SK-N-SH (cell line): ENCODE measurements around the gene GPR39. TPM values are rescaled to one million over a fixed set of nuclear protein-coding genes. Genes with fewer than 3 reads are reported as not detected.

Experiments used
- CTCF ChIA-PET: fragments of 300-600, 350-600 bp; formaldehyde crosslinking; extraction: SDS; loops from one replicate; lab custom pipeline; 2021; lab: Yijun Ruan, JAX
- POLR2A ChIA-PET: fragments of 350-600 bp; sonication (Branson Sonifier 250); formaldehyde crosslinking; extraction: SDS; loops from one replicate; lab custom pipeline; 2020; ENCODE audit warnings: antibody characterized with exemption, inconsistent platforms; lab: Yijun Ruan, JAX
- DNase-seq: peaks from one replicate; pipeline ENCODE4 v3.0.0; 2012
- H2AFZ ChIP-seq: fragments of 200-600 bp; sonication (generic); 2 replicates; pipeline ENCODE4 v1.8.1; 2016; ENCODE audit warnings: antibody characterized with exemption, mild to moderate bottlenecking, low read depth
- H3F3A ChIP-seq: fragments of 200-600 bp; sonication (generic); replicated peaks from 2 replicates; pipeline ENCODE3; 2016; ENCODE audit warnings: antibody characterized with exemption, mild to moderate bottlenecking; ENCODE audit not compliant: insufficient read depth
- H3K27ac ChIP-seq, 2 experiments: fragments of 200-500 bp in 1 of 2; fragments of 200-600 bp in 1 of 2; sonication (Bioruptor generic) in 1 of 2; sonication (generic), shearing (Covaris generic) in 1 of 2; 2 replicates each; pipeline versions ENCODE4 v1.5.1 to v1.6.1; 2014 to 2016; ENCODE audit warnings: low read depth in 2 of 2, inconsistent platforms in 1 of 2, low read length in 1 of 2, mild to moderate bottlenecking in 1 of 2, mixed read lengths in 1 of 2
- H3K27me3 ChIP-seq: fragments of 200-600 bp; sonication (generic), shearing (Covaris generic); 2 replicates; pipeline ENCODE4 v1.6.1; 2016; ENCODE audit warnings: mixed run types; ENCODE audit not compliant: insufficient read depth
- H3K36me3 ChIP-seq, 2 experiments: fragments of 200-500 bp in 1 of 2; fragments of 200-600 bp in 1 of 2; sonication (Bioruptor generic) in 1 of 2; sonication (generic) in 1 of 2; replicated peaks in 1 of 2; 2 replicates each; pipeline versions ENCODE3 to v1.5.1; 2014 to 2016; ENCODE audit warnings: low read length in 1 of 2, mild to moderate bottlenecking in 1 of 2; ENCODE audit not compliant: insufficient read depth in 2 of 2, control insufficient read depth in 1 of 2
- H3K4me1 ChIP-seq, 2 experiments: fragments of 200-500 bp in 1 of 2; fragments of 200-600 bp in 1 of 2; sonication (Bioruptor generic) in 1 of 2; sonication (generic), shearing (Covaris generic) in 1 of 2; 2 replicates each; pipeline versions ENCODE4 v1.5.1 to v1.6.1; 2014 to 2016; ENCODE audit warnings: low read depth in 1 of 2, low read length in 1 of 2, mixed run types in 1 of 2; ENCODE audit not compliant: insufficient read depth in 2 of 2, control insufficient read depth in 1 of 2
- H3K4me2 ChIP-seq: fragments of 200-600 bp; sonication (generic), shearing (Covaris generic); 2 replicates; pipeline ENCODE4 v1.6.1; 2017; ENCODE audit warnings: mixed run types
- H3K4me3 ChIP-seq, 2 experiments: fragments of 200-500 bp in 1 of 2; fragments of 200-600 bp in 1 of 2; sonication (Bioruptor generic) in 1 of 2; sonication (generic), shearing (Covaris generic) in 1 of 2; 2 replicates each; pipeline versions ENCODE4 v1.5.1 to v1.8.1; 2014 to 2016; ENCODE audit warnings: low read depth in 2 of 2, inconsistent platforms in 1 of 2, low read length in 1 of 2, mild to moderate bottlenecking in 1 of 2, mixed read lengths in 1 of 2, moderate library complexity in 1 of 2
- H3K79me2 ChIP-seq: fragments of 200-600 bp; sonication (generic); 2 replicates; pipeline ENCODE4 v1.8.1; 2017; ENCODE audit warnings: mild to moderate bottlenecking; ENCODE audit not compliant: insufficient read depth
- H3K9ac ChIP-seq: fragments of 200-600 bp; sonication (generic); 2 replicates; pipeline ENCODE4 v1.6.1; 2017; ENCODE audit warnings: mixed run types
- H3K9me2 ChIP-seq: fragments of 200-600 bp; sonication (generic); 2 replicates; pipeline ENCODE4 v1.6.1; 2017; ENCODE audit warnings: mixed run types
- H3K9me3 ChIP-seq: fragments of 200-600 bp; sonication (generic); 2 replicates; pipeline ENCODE4 v1.6.1; 2017; ENCODE audit warnings: mixed run types, mild to moderate bottlenecking, moderate library complexity
- H4K20me1 ChIP-seq: fragments of 200-600 bp; sonication (generic); 2 replicates; pipeline ENCODE4 v1.6.1; 2017; ENCODE audit warnings: mild to moderate bottlenecking, mixed run types; ENCODE audit not compliant: insufficient read depth
- ELF1 ChIP-seq: IDR thresholded peaks from 2 replicates; pipeline ENCODE4 v1.4.0; 2012
- EP300 ChIP-seq, 2 experiments: IDR thresholded peaks; 2 replicates each; pipeline versions ENCODE4 v1.4.0 to v1.6.1; 2012; ENCODE audit warnings: borderline replicate concordance in 1 of 2, low read depth in 1 of 2, low read length in 1 of 2
- EZH2phosphoT487 ChIP-seq: fragments of 200-600 bp; sonication (generic); IDR thresholded peaks from 2 replicates; pipeline ENCODE4 v1.6.1; 2017; ENCODE audit warnings: low read depth, mixed run types, mild to moderate bottlenecking, antibody characterized with exemption, moderate library complexity, borderline replicate concordance
- FOSL2 ChIP-seq: IDR thresholded peaks from 2 replicates; pipeline ENCODE4 v1.4.0; 2012; ENCODE audit warnings: low read depth, mild to moderate bottlenecking, moderate library complexity, borderline replicate concordance
- MEF2A ChIP-seq: IDR thresholded peaks from 2 replicates; pipeline ENCODE4 v1.4.0; 2012; ENCODE audit warnings: low read depth, borderline replicate concordance
- RAD21 ChIP-seq: IDR thresholded peaks from 2 replicates; pipeline ENCODE4 v1.6.1; 2012; ENCODE audit warnings: mild to moderate bottlenecking, low read length
- REST ChIP-seq: IDR thresholded peaks from 2 replicates; pipeline ENCODE4 v1.6.1; 2012; ENCODE audit warnings: mild to moderate bottlenecking, low read depth, low read length, moderate library complexity
- RFX5 ChIP-seq: IDR thresholded peaks from 2 replicates; pipeline ENCODE4 v1.6.1; 2012; ENCODE audit warnings: mild to moderate bottlenecking, improper control_type of control experiment, low read length
- SIN3A ChIP-seq: IDR thresholded peaks from 2 replicates; pipeline ENCODE4 v1.6.1; 2012; ENCODE audit warnings: low read depth, mild to moderate bottlenecking, low read length, moderate library complexity, borderline replicate concordance
- SMC3 ChIP-seq: IDR thresholded peaks from 2 replicates; pipeline ENCODE4 v1.6.1; 2012; ENCODE audit warnings: low read depth, low read length, improper control_type of control experiment
- TEAD4 ChIP-seq: IDR thresholded peaks from 2 replicates; pipeline ENCODE4 v1.4.0; 2012; ENCODE audit warnings: mild to moderate bottlenecking, borderline replicate concordance; ENCODE audit not compliant: insufficient read depth
- YY1 ChIP-seq: IDR thresholded peaks from 2 replicates; pipeline ENCODE4 v1.4.0; 2012; ENCODE audit warnings: low read depth, mild to moderate bottlenecking
- WGBS: methylation state at CpG from one replicate; pipeline ENCODE4 v1.1.6; 2017; ENCODE audit warnings: low lambda C conversion rate; 5-methylcytosine and 5-hydroxymethylcytosine counted together
- polyA plus RNA-seq, 3 experiments: library from polyadenylated mRNA; depleted of rRNA; stranded (reverse); fragments of >200 nt; gene quantifications; 2 replicates each; pipeline ENCODE4 v1.2.3, GENCODE V29; 2012

Gene GPR39
- polyA plus RNA-seq, 1 of the 3 experiments (the other 2 are of a cell fraction) = 2.3 TPM

DNA sequence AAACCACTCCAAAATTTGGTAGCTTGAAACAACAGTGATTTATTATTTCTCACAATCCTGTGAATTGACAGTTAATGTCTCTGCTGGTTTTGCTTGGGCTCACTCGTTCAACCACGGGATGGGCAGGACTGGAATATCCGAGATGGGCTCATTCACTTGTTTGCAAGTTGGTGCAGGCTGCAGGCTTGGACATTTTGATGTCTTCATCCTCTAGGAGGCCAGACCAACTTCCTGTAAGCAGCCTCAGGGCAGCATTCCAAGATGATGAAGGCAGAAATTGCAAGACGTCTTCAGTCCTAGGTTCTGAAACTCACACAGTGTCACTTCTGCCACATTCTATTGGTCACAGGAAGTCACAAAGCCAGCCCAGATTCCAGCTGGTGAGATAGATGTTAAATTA lies 47.1 kb downstream of the GPR39 start (continued):
- TF ChIP-seq REST (no peak), YY1 (no peak), SMC3 (no peak), EZH2phosphoT487 (no peak), ELF1 (no peak)
- TF ChIP-seq, all 33 proteins: peak for 0

DNA sequence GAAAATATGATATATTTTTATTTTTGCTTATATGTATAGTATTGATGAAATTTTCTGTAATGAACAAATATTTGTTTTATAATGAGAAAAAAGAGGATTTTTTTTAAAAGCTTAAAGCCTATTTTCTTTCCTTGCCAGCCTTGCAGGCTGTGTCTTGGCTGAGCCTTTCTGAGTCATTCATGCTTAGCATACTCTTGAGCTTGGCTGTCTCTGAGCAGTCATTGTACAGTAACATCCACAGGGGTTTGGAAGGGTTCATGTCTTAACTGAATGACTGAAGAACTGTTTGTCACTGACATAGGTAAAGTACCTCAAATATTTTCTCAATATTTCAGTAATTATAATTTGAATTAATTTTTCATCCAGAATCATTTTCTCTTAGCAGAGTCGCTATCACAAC lies 49.3 kb downstream of the GPR39 start:
- Histone ChIP-seq H3K79me2 (no peaks in the 10 kb centered on the region), H4K20me1 (no peaks in the 10 kb centered on the region), H3K9me3 (no peaks in the 10 kb centered on the region; the same call in 1 of the 2 replicates), H3K4me2 (no peak overlapping the region), H3K4me1 (no peaks in the 10 kb centered on the region), H2AFZ (no peak overlapping the region), H3K9ac (no peak overlapping the region), H3K27me3 (no peaks in the 10 kb centered on the region), H3F3A (no peaks in the 10 kb centered on the region), H3K27ac (no peak overlapping the region), H3K9me2 (no peaks in the 10 kb centered on the region), H3K4me3 (no peak overlapping the region), H3K36me3 (no peaks in the 10 kb centered on the region)
- ChIA-PET CTCF (interaction anchor here (0.7 kb wide), 1 partner anchor 9 kb away, joined by 3 read pairs; no protein-coding TSS in a partner anchor), POLR2A (no interaction called here)
- DNase-seq = no peak
- TF ChIP-seq SIN3A (no peak), RFX5 (no peak), EZH2phosphoT487 (no peak), RAD21 (no peak), MEF2A (no peak), FOSL2 (peak; percentile 31; the same call in 1 of the 2 replicates), TEAD4 (no peak), EP300 (IDR thresholded peaks at IDR 0.05; ENCODE audit: borderline replicate concordance in 1 of 2, low read depth in 1 of 2, low read length in 1 of 2) (no peak)
- WGBS = 42% methylated on average over 1 of the region's 1 CpG
